SJSA1 (cell line): ENCODE results near the gene FRMD4A. TPM values are rescaled to one million over a fixed set of nuclear protein-coding genes. Genes with fewer than 3 reads are reported as not detected.
A peak's percentile ranks its signal among the peaks of the same experiment; 100 is the strongest.
"Not testable (repeated sequence)": the region's sequence is repeated elsewhere in the genome, so short reads cannot be mapped to it uniquely, and the experiment has no call there.

ENCODE experiments used
- DNase-seq, 2 experiments: peaks; one replicate each; pipeline ENCODE4 v3.0.0-alpha.2; 2015 to 2020; ENCODE audit warnings: low spot score in 2 of 2, low read depth in 1 of 2
- H3K27ac ChIP-seq: fragments of 250-450 bp; sonication (Bioruptor Pico); 2 replicates; pipeline ENCODE4 v1.5.1; 2020; ENCODE audit warnings: mild to moderate bottlenecking, moderate library complexity
- H3K27me3 ChIP-seq: fragments of 250-450 bp; sonication (Bioruptor Pico); replicated peaks from 2 replicates; pipeline ENCODE4 v1.5.1; 2020; ENCODE audit warnings: mild to moderate bottlenecking, moderate library complexity
- H3K36me3 ChIP-seq: fragments of 250-450 bp; sonication (Bioruptor Pico); 2 replicates; pipeline ENCODE4 v1.5.1; 2020; ENCODE audit warnings: mild to moderate bottlenecking
- H3K4me1 ChIP-seq: fragments of 250-450 bp; sonication (Bioruptor Pico); replicated peaks from 2 replicates; pipeline ENCODE4 v1.6.1; 2021; ENCODE audit warnings: mild to moderate bottlenecking
- H3K4me3 ChIP-seq: fragments of 250-450 bp; sonication (Bioruptor Pico); 2 replicates; pipeline ENCODE4 v1.5.1; 2020; ENCODE audit warnings: mild to moderate bottlenecking
- H3K9me3 ChIP-seq: fragments of 250-450 bp; sonication (Bioruptor Pico); replicated peaks from 2 replicates; pipeline ENCODE4 v1.5.1; 2020; ENCODE audit warnings: mild to moderate bottlenecking
- total RNA-seq: library from RNA; depleted of rRNA; stranded (reverse); fragments of >200 nt; shearing (Covaris generic); gene quantifications from 2 replicates; pipeline ENCODE4 v1.2.3, GENCODE V29; 2014

FRMD4A gene
- total RNA-seq, 1 experiment from 2014 or later, result 6.2 TPM

GRCh38 chr10:13839430-13839990 is 491.2 kb downstream of the FRMD4A start:
- peak; percentile 20 to 51 for DNase-seq
- no peaks in the 10 kb centered on the region; the same call in 1 of the 2 replicates for H3K9me3 ChIP-seq
- H3K27me3 ChIP-seq, result no peaks in the 10 kb centered on the region
- H3K27ac ChIP-seq, result no peak overlapping the region
- no peak overlapping the region for H3K4me3 ChIP-seq
- peaks cover 7% of the 10 kb centered on the region for H3K4me1 ChIP-seq
- no peaks in the 10 kb centered on the region for H3K36me3 ChIP-seq

- H3K9me3 ChIP-seq, result no peaks in the 10 kb centered on the region; the same call in 1 of the 2 replicates
- H3K27ac ChIP-seq, result no peak overlapping the region
- H3K27me3 ChIP-seq, result no peaks in the 10 kb centered on the region
- no peak overlapping the region for H3K4me3 ChIP-seq
- no peaks in the 10 kb centered on the region for H3K36me3 ChIP-seq
- no peak for DNase-seq
- H3K4me1 ChIP-seq, result peaks cover 7% of the 10 kb centered on the region
Observed at GRCh38 chr10:13839030-13839429, 491.7 kb downstream of the FRMD4A start.

- peaks cover 7% of the 10 kb centered on the region for H3K4me1 ChIP-seq
- DNase-seq, result no peak
- no peaks in the 10 kb centered on the region for H3K27me3 ChIP-seq
- no peak overlapping the region for H3K27ac ChIP-seq
- H3K36me3 ChIP-seq, result no peaks in the 10 kb centered on the region
- H3K9me3 ChIP-seq, result no peaks in the 10 kb centered on the region; the same call in 1 of the 2 replicates
- no peak overlapping the region for H3K4me3 ChIP-seq
Observed at GRCh38 chr10:13837966-13838365, 492.8 kb downstream of the FRMD4A start.

GRCh38 chr10:13834581-13835286 is 496.0 kb downstream of the FRMD4A start:
- H3K4me3 ChIP-seq, result no peak overlapping the region
- H3K36me3 ChIP-seq, result no peaks in the 10 kb centered on the region
- no peaks in the 10 kb centered on the region for H3K9me3 ChIP-seq
- no peak overlapping the region for H3K27ac ChIP-seq
- DNase-seq, result no peak
- H3K4me1 ChIP-seq, result peaks cover 5% of the 10 kb centered on the region
- H3K27me3 ChIP-seq, result no peaks in the 10 kb centered on the region

- Histone ChIP-seq H3K4me1 (no peaks in the 10 kb centered on the region), H3K9me3 (no peaks in the 10 kb centered on the region), H3K4me3 (no peak overlapping the region), H3K27me3 (no peaks in the 10 kb centered on the region), H3K27ac (no peak overlapping the region), H3K36me3 (no peaks in the 10 kb centered on the region)
- DNase-seq, result no peak
Observed at GRCh38 chr10:13831711-13832141, 499.0 kb downstream of the FRMD4A start.

- Histone ChIP-seq H3K36me3 (no peaks in the 10 kb centered on the region), H3K27me3 (no peaks in the 10 kb centered on the region), H3K4me1 (no peaks in the 10 kb centered on the region), H3K9me3 (no peaks in the 10 kb centered on the region), H3K27ac (no peak overlapping the region), H3K4me3 (no peak overlapping the region)
- no peak for DNase-seq
Observed at GRCh38 chr10:13830385-13830784, 500.3 kb downstream of the FRMD4A start.

- H3K9me3 ChIP-seq, result no peaks in the 10 kb centered on the region
- no peaks in the 10 kb centered on the region for H3K4me1 ChIP-seq
- no peak for DNase-seq
- no peaks in the 10 kb centered on the region for H3K36me3 ChIP-seq
- no peak overlapping the region for H3K4me3 ChIP-seq
- H3K27ac ChIP-seq, result no peak overlapping the region
- H3K27me3 ChIP-seq, result no peaks in the 10 kb centered on the region
Observed at GRCh38 chr10:13829790-13830189, 500.9 kb downstream of the FRMD4A start.

GRCh38 chr10:13828284-13828683 is 502.4 kb downstream of the FRMD4A start:
- H3K27ac ChIP-seq, H3K27me3 ChIP-seq, H3K4me1 ChIP-seq, H3K36me3 ChIP-seq, H3K4me3 ChIP-seq, DNase-seq, H3K9me3 ChIP-seq: not testable (repeated sequence)

GRCh38 chr10:13827076-13827797 is 503.5 kb downstream of the FRMD4A start:
- no peaks in the 10 kb centered on the region for H3K27me3 ChIP-seq
- DNase-seq, result no peak
- H3K4me1 ChIP-seq, result no peaks in the 10 kb centered on the region
- H3K27ac ChIP-seq, result no peak overlapping the region
- no peaks in the 10 kb centered on the region for H3K36me3 ChIP-seq
- H3K9me3 ChIP-seq, result no peaks in the 10 kb centered on the region
- H3K4me3 ChIP-seq, result no peak overlapping the region

- no peaks in the 10 kb centered on the region for H3K4me1 ChIP-seq
- H3K4me3 ChIP-seq, result no peak overlapping the region
- DNase-seq, result no peak
- no peaks in the 10 kb centered on the region for H3K9me3 ChIP-seq
- no peaks in the 10 kb centered on the region for H3K36me3 ChIP-seq
- H3K27me3 ChIP-seq, result no peaks in the 10 kb centered on the region
- H3K27ac ChIP-seq, result no peak overlapping the region
Observed at GRCh38 chr10:13823709-13824405, 506.9 kb downstream of the FRMD4A start.

GRCh38 chr10:13823096-13823708 is 507.5 kb downstream of the FRMD4A start:
- Histone ChIP-seq H3K4me3 (no peak overlapping the region), H3K27me3 (no peaks in the 10 kb centered on the region), H3K36me3 (no peaks in the 10 kb centered on the region), H3K4me1 (no peaks in the 10 kb centered on the region), H3K27ac (no peak overlapping the region), H3K9me3 (no peaks in the 10 kb centered on the region)
- no peak for DNase-seq

- Histone ChIP-seq H3K9me3 (no peaks in the 10 kb centered on the region), H3K27ac (no peak overlapping the region), H3K4me3 (no peak overlapping the region), H3K4me1 (no peaks in the 10 kb centered on the region), H3K27me3 (no peaks in the 10 kb centered on the region), H3K36me3 (no peaks in the 10 kb centered on the region)
- no peak for DNase-seq
Observed at GRCh38 chr10:13822490-13822889, 508.2 kb downstream of the FRMD4A start.

GRCh38 chr10:13820964-13821337 is 509.8 kb downstream of the FRMD4A start:
- Histone ChIP-seq H3K9me3 (no peaks in the 10 kb centered on the region), H3K4me1 (peaks cover 12% of the 10 kb centered on the region), H3K27ac (no peak overlapping the region), H3K4me3 (no peak overlapping the region), H3K27me3 (no peaks in the 10 kb centered on the region), H3K36me3 (no peaks in the 10 kb centered on the region)
- DNase-seq, result no peak
